Measurements from ENCODE around the gene MED13L. TPM values are rescaled to one million over a fixed set of nuclear protein-coding genes. Genes with fewer than 3 reads are reported as not detected.

Gene MED13L
- total and polyA plus RNA-seq, 4 donors = 7.9 to 94.0 (median 37.7) TPM

- no peak for DNase-seq (ENCODE audit: low spot score)
- no peak overlapping the region for H3K4me3 ChIP-seq (ENCODE audit: low read depth in 1 of 3, low read length in 3 of 3)
- TF ChIP-seq REST (IDR thresholded peaks at IDR 0.05) (no peak), RAD21 (IDR thresholded peaks at IDR 0.05) (no peak), ZBTB33 (IDR thresholded peaks at IDR 0.05) (no peak), NR2F2 (IDR thresholded peaks at IDR 0.05) (no peak), HNF4G (IDR thresholded peaks at IDR 0.05) (no peak), FOXA2 (IDR thresholded peaks at IDR 0.05) (no peak), YY1 (IDR thresholded peaks at IDR 0.05) (no peak)
- peaks cover 9 to 24% (median 21%) of the 10 kb centered on the region in 4 donors for H3K36me3 ChIP-seq (ENCODE audit: control insufficient read depth in 4 of 4, insufficient read depth in 3 of 4, low read depth in 1 of 4, low read length in 3 of 4)
- H3K9me3 ChIP-seq (ENCODE audit: control insufficient read depth in 4 of 4, low read length in 3 of 4) = no peaks in the 10 kb centered on the region
- H3K27me3 ChIP-seq (ENCODE audit: control insufficient read depth in 4 of 4, insufficient read depth in 4 of 4, low read length in 3 of 4) = no peaks in the 10 kb centered on the region
- H3K27ac ChIP-seq (ENCODE audit: low read depth in 1 of 2, low read length in 2 of 2) = no peak overlapping the region
- WGBS = 94% methylated on average over 6 of the region's 6 CpGs
- H3K9ac ChIP-seq (ENCODE audit: low read depth in 1 of 2, low read length in 2 of 2) = no peak overlapping the region
- H3K4me1 ChIP-seq (ENCODE audit: control insufficient read depth in 4 of 4, insufficient read depth in 4 of 4, low read length in 3 of 4) = no peaks in the 10 kb centered on the region
These were observed 319.7 kb downstream of the MED13L start for GRCh38 chr12:115957686-115958290.

GRCh38 chr12:115956659-115957058 is 320.8 kb downstream of the MED13L start:
- Histone ChIP-seq H3K4me1 (ENCODE audit: control insufficient read depth in 4 of 4, insufficient read depth in 4 of 4, low read length in 3 of 4) (no peaks in the 10 kb centered on the region), H3K9me3 (ENCODE audit: control insufficient read depth in 4 of 4, low read length in 3 of 4) (no peaks in the 10 kb centered on the region), H3K36me3 (ENCODE audit: control insufficient read depth in 4 of 4, insufficient read depth in 3 of 4, low read depth in 1 of 4, low read length in 3 of 4) (peaks cover 9 to 19% (median 17%) of the 10 kb centered on the region in 4 donors), H3K27ac (ENCODE audit: low read depth in 1 of 2, low read length in 2 of 2) (no peak overlapping the region), H3K27me3 (ENCODE audit: control insufficient read depth in 4 of 4, insufficient read depth in 4 of 4, low read length in 3 of 4) (no peaks in the 10 kb centered on the region), H3K9ac (ENCODE audit: low read depth in 1 of 2, low read length in 2 of 2) (no peak overlapping the region), H3K4me3 (ENCODE audit: low read depth in 1 of 3, low read length in 3 of 3) (no peak overlapping the region)
- no peak for TF ChIP-seq ZBTB33 (IDR thresholded peaks at IDR 0.05)
- TF ChIP-seq ATF3 (IDR thresholded peaks at IDR 0.05) = no peak
- no peak for TF ChIP-seq MAX (IDR thresholded peaks at IDR 0.05)
- TF ChIP-seq CTCF (IDR thresholded peaks at IDR 0.05; ENCODE audit: low read depth, low read length, missing input control) = no peak
- no peak for TF ChIP-seq GABPA (IDR thresholded peaks at IDR 0.05 in 1 of 2, conservative IDR thresholded peaks at IDR 0.05 in 1 of 2)
- TF ChIP-seq FOXA2 (IDR thresholded peaks at IDR 0.05) = no peak
- TF ChIP-seq YY1 (IDR thresholded peaks at IDR 0.05) = no peak
- 88% methylated on average over 4 of the region's 4 CpGs for WGBS
- DNase-seq (ENCODE audit: low spot score) = no peak
